Lower leg skin (tissue), 3 donors: Measurements from ENCODE around the gene ABCC5.

ENCODE experiments used
- POLR2A ChIP-seq, 2 donors: fragments of 450-650 bp; IDR thresholded peaks; one replicate each; pipeline ENCODE4 v1.6.1; 2016 to 2017; ENCODE audit warnings: antibody characterized with exemption in 2 of 2, mild to moderate bottlenecking in 1 of 2, moderate library complexity in 1 of 2
- TF ChIP-seq, protein P1 (sequence below), 3 donors: fragments of 450-650 bp; IDR thresholded peaks; one replicate each; pipeline ENCODE4 v1.5.1; 2016; ENCODE audit warnings: antibody characterized with exemption in 3 of 3, mild to moderate bottlenecking in 3 of 3, moderate library complexity in 2 of 3

DNA sequence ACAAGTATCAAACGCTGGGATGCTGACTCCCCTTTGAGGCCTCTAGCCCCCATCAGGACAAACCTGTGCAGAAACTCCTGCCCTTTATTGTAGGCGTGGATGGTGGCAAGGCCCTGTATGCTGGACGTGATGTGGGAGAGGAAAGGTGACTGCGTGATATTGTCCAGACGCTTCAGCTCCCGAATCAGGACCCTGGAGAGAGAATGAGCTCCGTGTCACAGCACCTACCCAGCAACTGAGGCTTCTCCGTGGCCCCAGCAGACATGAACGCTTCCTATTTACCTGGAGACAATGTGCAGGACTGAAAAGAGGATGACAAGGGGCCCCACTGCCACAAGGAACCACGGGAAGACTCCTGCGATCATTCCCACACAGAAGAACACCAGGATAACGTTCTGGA lies 68.0 kb downstream of the ABCC5 start:
- TF ChIP-seq, protein P1, sequence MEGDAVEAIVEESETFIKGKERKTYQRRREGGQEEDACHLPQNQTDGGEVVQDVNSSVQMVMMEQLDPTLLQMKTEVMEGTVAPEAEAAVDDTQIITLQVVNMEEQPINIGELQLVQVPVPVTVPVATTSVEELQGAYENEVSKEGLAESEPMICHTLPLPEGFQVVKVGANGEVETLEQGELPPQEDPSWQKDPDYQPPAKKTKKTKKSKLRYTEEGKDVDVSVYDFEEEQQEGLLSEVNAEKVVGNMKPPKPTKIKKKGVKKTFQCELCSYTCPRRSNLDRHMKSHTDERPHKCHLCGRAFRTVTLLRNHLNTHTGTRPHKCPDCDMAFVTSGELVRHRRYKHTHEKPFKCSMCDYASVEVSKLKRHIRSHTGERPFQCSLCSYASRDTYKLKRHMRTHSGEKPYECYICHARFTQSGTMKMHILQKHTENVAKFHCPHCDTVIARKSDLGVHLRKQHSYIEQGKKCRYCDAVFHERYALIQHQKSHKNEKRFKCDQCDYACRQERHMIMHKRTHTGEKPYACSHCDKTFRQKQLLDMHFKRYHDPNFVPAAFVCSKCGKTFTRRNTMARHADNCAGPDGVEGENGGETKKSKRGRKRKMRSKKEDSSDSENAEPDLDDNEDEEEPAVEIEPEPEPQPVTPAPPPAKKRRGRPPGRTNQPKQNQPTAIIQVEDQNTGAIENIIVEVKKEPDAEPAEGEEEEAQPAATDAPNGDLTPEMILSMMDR (IDR thresholded peaks at IDR 0.05) = no peak
- TF ChIP-seq POLR2A (IDR thresholded peaks at IDR 0.05) = no peak
